ENCODE measurements around the gene CCDC93. TPM values are rescaled to one million over a fixed set of nuclear protein-coding genes. Genes with fewer than 3 reads are reported as not detected.

Gene CCDC93
- total RNA-seq, 1 experiment from 2014 or later: 18.7 TPM

DNA sequence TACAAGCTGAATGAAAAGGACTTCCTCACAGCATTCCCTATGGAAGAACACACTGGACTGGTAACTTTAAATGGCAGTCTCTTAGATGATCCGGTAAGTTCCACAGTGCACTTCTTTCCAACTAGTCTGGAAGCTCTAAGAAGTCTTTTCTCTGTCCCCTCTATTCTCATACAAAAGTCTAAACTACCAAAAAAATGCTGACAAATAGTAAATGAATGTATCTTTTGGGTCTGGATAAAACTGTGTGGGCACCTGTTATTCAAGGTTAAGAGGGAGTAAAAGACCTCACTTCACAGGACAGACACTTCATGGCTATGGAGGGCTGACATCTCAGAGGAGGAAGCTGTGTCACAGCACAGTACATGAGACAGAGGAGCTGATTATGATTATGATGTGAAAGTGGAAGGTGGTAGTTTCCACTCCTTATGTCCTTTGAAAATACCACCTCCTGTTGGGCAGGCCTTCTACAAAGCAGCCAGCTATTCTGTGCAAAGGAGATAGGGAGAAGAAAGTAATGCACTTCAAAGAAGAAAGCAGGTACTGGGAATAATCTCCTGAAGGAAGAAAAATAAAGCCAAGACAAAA lies 23.9 kb downstream of the CCDC93 start:
- ChIA-PET CTCF (interaction anchor here (1.0 to 2.9 kb wide), 3 partner anchors 13 to 57 kb away, joined by 3 to 20 read pairs (median 5); no protein-coding TSS in a partner anchor), RAD21 (ENCODE audit: low non-redundant PET in 1 of 2, low total read pairs in 2 of 2, uncharacterized antibody in 2 of 2, unreplicated experiment in 2 of 2) (no interaction called here), POLR2A (no interaction called here)
- Histone ChIP-seq H3K9ac (ENCODE audit: low read length) (no peak overlapping the region), H3K36me3 (ENCODE audit: control insufficient read depth in 1 of 2, insufficient read depth in 2 of 2, low read length in 2 of 2) (peaks cover 14 to 17% of the 10 kb centered on the region in 2 experiments; a peak in 3 of 4 replicates), H2AFZ (ENCODE audit: low read depth, low read length, poor library complexity, severe bottlenecking) (no peak overlapping the region), H4K20me1 (ENCODE audit: insufficient read depth) (no peaks in the 10 kb centered on the region), H3K4me2 (ENCODE audit: low read length) (no peak overlapping the region), H3K27me3 (ENCODE audit: insufficient read depth, low read length) (no peaks in the 10 kb centered on the region), H3K4me1 (ENCODE audit: control insufficient read depth in 1 of 2, insufficient read depth in 2 of 2, low read length in 2 of 2) (no peaks in the 10 kb centered on the region), H3K27ac (ENCODE audit: low read depth, low read length) (no peak overlapping the region), H3K9me2 (ENCODE audit: insufficient read depth) (no peaks in the 10 kb centered on the region), H3K4me3 (replicated peaks in 1 of 2; ENCODE audit: low read depth in 1 of 2, low read length in 2 of 2) (no peak overlapping the region), H3K79me2 (ENCODE audit: insufficient read depth, low read length) (no peaks in the 10 kb centered on the region), H3K9me3 (ENCODE audit: control insufficient read depth in 1 of 2, insufficient read depth in 1 of 2, low read depth in 1 of 2, low read length in 2 of 2) (no peaks in the 10 kb centered on the region)
- no TSS peak for BruUV-seq (replicated peaks)
- DNase-seq (ENCODE audit: low read depth, low spot score): no peak
- TF ChIP-seq SRF (IDR thresholded peaks at IDR 0.05; ENCODE audit: low read depth) (no peak), JUND (IDR thresholded peaks at IDR 0.05) (no peak), POLR2AphosphoS5 (IDR thresholded peaks at IDR 0.05; ENCODE audit: low read depth, low read length) (no peak), EZH2phosphoT487 (IDR thresholded peaks at IDR 0.05; ENCODE audit: borderline replicate concordance) (no peak), SP1 (IDR thresholded peaks at IDR 0.05; ENCODE audit: low read depth) (no peak), CBX3 (IDR thresholded peaks at IDR 0.05; ENCODE audit: low read depth) (no peak), CEBPB (IDR thresholded peaks at IDR 0.05; ENCODE audit: low read depth) (no peak), RAD21 (IDR thresholded peaks at IDR 0.05; ENCODE audit: low read depth) (no peak), EGR1 (IDR thresholded peaks at IDR 0.05; ENCODE audit: low read depth) (no peak), ZFX (IDR thresholded peaks at IDR 0.05) (no peak), EZH2 (IDR thresholded peaks at IDR 0.05) (no peak)
- TF ChIP-seq, protein P1, sequence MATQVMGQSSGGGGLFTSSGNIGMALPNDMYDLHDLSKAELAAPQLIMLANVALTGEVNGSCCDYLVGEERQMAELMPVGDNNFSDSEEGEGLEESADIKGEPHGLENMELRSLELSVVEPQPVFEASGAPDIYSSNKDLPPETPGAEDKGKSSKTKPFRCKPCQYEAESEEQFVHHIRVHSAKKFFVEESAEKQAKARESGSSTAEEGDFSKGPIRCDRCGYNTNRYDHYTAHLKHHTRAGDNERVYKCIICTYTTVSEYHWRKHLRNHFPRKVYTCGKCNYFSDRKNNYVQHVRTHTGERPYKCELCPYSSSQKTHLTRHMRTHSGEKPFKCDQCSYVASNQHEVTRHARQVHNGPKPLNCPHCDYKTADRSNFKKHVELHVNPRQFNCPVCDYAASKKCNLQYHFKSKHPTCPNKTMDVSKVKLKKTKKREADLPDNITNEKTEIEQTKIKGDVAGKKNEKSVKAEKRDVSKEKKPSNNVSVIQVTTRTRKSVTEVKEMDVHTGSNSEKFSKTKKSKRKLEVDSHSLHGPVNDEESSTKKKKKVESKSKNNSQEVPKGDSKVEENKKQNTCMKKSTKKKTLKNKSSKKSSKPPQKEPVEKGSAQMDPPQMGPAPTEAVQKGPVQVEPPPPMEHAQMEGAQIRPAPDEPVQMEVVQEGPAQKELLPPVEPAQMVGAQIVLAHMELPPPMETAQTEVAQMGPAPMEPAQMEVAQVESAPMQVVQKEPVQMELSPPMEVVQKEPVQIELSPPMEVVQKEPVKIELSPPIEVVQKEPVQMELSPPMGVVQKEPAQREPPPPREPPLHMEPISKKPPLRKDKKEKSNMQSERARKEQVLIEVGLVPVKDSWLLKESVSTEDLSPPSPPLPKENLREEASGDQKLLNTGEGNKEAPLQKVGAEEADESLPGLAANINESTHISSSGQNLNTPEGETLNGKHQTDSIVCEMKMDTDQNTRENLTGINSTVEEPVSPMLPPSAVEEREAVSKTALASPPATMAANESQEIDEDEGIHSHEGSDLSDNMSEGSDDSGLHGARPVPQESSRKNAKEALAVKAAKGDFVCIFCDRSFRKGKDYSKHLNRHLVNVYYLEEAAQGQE (IDR thresholded peaks at IDR 0.05; ENCODE audit: low read depth): no peak
- TF ChIP-seq, protein P2, sequence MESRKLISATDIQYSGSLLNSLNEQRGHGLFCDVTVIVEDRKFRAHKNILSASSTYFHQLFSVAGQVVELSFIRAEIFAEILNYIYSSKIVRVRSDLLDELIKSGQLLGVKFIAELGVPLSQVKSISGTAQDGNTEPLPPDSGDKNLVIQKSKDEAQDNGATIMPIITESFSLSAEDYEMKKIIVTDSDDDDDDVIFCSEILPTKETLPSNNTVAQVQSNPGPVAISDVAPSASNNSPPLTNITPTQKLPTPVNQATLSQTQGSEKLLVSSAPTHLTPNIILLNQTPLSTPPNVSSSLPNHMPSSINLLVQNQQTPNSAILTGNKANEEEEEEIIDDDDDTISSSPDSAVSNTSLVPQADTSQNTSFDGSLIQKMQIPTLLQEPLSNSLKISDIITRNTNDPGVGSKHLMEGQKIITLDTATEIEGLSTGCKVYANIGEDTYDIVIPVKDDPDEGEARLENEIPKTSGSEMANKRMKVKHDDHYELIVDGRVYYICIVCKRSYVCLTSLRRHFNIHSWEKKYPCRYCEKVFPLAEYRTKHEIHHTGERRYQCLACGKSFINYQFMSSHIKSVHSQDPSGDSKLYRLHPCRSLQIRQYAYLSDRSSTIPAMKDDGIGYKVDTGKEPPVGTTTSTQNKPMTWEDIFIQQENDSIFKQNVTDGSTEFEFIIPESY (IDR thresholded peaks at IDR 0.05; ENCODE audit: extremely low read depth, insufficient replicate concordance, low read length): no peak
- intact Hi-C loops (cut with micrococcal nuclease): no loop called here
- no peak for ATAC-seq
